22Rv1 (cell line): Measurements from ENCODE around the gene SDK1.

Experiments used
- CTCF ChIP-seq: fragments of 450-650 bp; IDR thresholded peaks from 2 replicates; pipeline ENCODE4 v1.5.1; 2017; ENCODE audit warnings: mild to moderate bottlenecking
- ZFX ChIP-seq: fragments of 450-650 bp; IDR thresholded peaks from 2 replicates; pipeline ENCODE4 v1.6.1; 2017; ENCODE audit warnings: antibody characterized with exemption, borderline replicate concordance

- TF ChIP-seq CTCF, result no peak
- no peak for TF ChIP-seq ZFX
Measured at GRCh38 chr7:4070214-4070613, 769.2 kb downstream of the SDK1 start.
